ENCODE data around the gene GPC5. TPM values are rescaled to one million over a fixed set of nuclear protein-coding genes. Genes with fewer than 3 reads are reported as not detected.
"Not testable (repeated sequence)": the region's sequence is repeated elsewhere in the genome, so short reads cannot be mapped to it uniquely, and the experiment has no call there.

Gene GPC5
- total RNA-seq (2014; rRNA removed; shearing (Covaris generic)) = 0.07 and 0.23 TPM in 2 replicates
- polyA plus RNA-seq (2014; cell fraction: nucleus; rRNA removed) = 1.1 TPM in 1 of 2 replicates, not detected in the other

DNA sequence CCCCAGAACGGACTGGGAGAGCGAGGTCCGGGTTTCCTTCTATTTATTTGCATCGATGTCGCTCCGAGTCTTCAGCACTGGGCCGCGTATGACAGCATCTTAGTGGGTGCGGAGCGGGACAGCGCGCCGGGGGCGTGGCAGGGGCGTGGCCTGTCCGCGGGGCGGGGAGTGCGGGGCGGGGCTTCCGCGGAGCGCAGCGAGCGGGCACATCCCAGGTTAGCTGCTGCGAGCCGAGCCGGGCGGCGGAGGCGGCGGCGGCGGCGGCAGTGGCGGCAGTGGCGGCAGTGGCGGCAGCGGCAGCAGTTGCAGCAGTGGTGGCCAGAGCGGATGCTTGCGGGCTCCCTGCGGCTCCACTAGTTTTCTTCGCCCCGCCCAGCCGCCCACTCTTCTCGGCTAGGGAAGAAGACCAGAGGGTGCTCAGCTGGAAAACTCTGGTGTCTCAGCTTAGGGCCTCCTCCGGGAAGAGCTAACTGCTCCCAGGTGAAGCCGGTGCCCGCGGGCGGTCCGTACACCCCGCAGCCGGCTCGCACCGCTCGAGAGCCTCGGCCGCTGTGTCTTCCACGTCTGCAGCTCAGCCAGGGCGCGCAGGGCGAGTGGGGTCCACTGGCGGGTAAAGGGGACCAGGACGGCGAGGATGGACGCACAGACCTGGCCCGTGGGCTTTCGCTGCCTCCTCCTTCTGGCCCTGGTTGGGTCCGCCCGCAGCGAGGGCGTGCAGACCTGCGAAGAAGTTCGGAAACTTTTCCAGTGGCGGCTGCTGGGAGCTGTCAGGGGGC lies at the start of gene GPC5:
Gene GPC5 (plus strand): TSS at position 209 of the 776 bp plus-strand sequence.
- peak; percentile 60 for DNase-seq (ENCODE audit: extremely low read depth, low read depth)

DNA sequence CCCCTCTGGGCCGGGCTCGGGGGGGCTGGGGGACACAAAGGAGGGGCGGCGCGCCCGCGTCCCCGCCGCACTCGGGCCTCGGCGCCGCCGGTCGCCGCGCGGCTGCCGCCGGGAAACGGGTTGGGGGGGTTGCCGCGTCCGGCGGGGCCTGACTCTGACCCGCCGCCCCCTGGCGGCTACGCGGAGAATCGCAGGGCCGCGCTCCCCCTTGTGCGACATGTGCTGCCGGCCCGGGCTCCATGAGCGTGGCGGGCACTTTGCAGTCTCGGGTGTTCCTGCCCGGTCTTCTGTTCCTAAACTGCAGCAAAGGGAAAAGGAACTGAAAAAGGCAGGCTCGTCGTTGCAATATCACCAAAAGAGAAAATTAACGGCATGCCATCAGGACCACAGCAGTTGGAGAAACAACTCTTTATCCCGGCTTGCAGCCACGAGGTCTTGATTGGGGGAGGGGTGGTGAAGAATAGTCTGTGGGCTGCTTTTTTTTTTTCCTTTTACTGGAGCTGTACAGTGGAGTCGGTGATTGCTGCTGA lies 49.5 kb upstream of the GPC5 start:
- DNase-seq (ENCODE audit: extremely low read depth, low read depth) = peak; percentile 72

DNA sequence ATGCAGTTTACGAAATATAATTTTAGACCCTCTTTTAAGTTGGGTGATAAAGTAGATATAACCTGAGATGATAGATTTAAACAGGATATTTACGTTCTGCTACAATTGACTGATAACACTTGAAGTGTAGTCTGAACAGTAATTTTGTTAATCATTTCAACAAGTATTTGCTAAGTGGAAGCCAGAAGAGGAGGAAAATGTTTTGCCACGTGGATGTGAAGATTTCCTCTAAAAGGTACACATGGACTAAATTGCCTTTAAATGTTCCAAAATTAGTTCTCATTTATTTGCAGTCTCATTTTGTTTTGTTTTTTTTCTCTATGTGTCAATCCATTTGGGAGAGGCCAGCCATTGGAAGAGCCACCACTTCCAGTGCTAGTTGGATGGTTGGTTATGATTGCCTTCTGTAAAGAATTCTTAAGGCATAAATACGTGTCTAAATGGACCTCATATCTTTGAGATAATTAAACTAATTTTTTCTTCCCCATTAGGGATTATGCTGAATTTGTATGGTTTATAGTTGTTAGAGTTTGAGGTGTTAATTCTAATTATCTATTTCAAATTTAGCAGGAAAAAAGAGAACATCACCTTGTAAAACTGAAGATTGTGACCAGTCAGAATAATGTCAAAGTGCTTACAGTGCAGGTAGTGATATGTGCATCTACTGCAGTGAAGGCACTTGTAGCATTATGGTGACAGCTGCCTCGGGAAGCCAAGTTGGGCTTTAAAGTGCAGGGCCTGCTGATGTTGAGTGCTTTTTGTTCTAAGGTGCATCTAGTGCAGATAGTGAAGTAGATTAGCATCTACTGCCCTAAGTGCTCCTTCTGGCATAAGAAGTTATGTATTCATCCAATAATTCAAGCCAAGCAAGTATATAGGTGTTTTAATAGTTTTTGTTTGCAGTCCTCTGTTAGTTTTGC lies 48.2 kb upstream of the GPC5 start:
- DNase-seq (ENCODE audit: extremely low read depth, low read depth) = no peak

DNA sequence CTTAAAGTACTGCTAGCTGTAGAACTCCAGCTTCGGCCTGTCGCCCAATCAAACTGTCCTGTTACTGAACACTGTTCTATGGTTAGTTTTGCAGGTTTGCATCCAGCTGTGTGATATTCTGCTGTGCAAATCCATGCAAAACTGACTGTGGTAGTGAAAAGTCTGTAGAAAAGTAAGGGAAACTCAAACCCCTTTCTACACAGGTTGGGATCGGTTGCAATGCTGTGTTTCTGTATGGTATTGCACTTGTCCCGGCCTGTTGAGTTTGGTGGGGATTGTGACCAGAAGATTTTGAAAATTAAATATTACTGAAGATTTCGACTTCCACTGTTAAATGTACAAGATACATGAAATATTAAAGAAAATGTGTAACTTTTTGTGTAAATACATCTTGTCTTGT lies 47.3 kb upstream of the GPC5 start:
- DNase-seq (ENCODE audit: extremely low read depth, low read depth) = no peak

DNA sequence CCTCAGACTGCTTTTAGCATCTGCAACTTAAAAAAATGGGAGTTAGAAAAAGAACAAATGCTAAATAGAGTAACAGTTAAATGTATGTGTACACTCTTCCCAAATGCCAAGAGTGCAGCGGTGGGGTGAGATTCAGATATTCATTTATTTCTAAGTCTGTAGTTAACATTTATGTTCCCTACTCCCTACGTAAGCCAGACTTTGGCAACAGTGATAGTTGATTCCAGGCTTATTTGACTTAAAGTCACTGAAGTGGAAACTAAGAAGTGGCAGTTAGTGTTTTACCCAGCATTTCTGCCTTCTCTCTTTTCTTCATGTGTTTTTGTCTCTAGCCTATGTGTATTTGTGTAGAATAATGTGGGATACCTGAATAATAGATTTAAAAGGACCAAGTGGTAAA lies 46.4 kb upstream of the GPC5 start:
- DNase-seq (ENCODE audit: extremely low read depth, low read depth) = no peak

DNA sequence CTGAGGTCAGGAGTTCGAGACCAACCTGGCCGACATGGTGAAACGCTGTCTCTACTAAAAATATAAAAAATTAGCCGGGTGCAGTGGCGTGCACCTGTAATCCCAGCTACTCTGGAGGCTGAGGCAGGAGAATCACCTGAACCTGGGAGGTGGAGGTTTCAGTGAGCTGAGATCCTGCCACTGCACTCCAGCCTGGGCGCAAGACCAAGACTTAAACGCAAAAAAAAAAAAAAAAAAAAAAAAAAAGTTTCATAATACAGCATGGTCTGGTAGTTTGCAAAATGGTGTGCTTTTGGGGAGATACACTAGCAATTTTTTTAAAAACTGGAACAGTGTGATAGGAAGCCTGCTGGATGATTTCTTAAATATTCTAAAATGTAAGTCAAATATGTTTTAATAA lies 45.5 kb upstream of the GPC5 start:
- DNase-seq (ENCODE audit: extremely low read depth, low read depth) = not testable (repeated sequence)

DNA sequence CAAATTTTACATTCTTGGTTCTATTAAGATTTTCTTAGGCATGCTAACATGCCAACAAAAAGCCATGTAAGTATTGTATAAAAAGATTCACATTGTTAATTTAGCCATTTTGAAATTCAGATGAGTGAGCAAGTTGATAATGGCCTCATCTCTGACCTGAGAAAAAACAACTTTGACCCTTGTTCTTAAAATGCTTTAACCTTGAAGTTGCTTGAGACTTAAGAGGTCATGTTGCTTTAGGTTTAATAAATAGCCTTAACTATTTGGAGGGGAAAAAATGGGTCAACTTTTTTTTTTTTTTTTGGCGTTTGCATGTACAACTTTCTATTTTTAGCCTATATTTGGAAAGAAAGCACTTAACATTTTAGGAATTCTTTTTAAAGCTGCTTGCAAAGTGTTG lies 44.9 kb upstream of the GPC5 start:
- no peak for DNase-seq (ENCODE audit: extremely low read depth, low read depth)

DNA sequence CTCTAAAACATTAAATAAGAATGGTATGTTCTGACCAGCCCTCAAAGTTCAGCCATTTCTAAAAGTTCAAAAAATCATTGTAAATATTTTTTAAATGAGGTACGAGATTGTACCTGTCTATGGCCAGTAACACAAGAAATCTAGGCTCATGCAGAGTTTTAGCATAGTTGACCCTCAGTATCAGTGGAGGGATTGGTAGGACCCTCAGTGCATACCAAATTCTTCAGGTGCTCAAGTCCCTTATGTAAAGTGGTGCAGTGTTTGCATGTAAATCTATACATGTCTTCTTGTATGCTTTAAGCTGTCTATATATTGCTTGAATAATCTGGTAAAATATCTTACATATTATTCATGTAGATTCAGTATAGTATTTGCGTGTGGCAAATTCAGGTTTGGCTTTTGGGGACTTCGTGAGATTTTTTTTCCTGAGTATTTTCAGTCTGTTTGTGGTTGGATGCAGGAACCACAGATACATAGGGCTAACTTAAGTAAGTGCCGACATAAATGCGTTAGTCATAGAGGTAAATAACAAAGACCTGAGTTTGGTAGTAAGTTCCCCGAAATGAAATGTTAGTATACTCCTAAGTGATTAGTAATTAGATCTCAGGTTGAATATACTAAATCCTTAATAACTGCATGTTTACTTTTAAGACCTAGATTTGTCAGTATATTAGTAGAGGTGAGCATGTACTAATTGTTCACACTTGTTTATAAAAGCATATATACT lies 43.2 kb upstream of the GPC5 start:
- DNase-seq (ENCODE audit: extremely low read depth, low read depth) = no peak

DNA sequence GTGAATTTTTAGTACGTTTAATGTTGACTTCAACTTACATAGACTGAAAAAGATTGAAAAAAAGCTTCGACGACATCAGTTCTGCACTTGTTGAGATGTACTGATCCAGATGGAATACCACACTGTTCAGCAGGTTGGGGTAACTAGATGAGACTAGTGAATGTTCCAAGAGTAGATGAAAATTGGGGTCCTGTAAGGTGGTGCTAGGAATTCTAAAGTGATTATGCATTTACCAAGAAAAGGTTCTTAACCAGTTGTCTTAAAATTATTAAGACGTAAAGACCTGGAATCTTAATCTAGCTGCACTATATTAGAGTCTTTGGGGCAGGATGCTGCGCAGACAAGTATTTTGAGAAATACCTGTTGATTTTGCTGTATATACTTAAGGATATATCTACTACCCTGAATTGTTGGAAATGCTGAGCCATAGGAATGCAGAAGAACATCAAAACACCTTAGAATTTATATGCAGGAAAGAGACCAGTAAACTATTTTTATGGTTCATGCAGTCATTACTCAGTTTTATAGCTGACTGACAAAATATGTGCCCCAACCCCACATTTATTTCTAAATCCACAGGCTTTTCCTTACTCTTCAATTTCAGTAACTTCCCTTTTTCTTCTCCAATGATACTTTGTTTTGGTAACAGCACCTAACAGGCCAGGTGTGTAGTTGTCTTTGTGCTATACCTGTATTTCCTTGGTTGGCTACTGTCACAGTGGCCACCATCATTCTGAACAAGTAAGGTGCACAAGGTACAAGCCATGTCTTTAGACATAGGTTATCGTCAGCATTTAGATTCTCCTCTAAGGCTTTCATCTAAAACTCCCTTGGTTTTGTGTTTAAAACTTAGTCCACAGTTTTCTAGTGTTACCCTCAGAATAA lies 42.4 kb upstream of the GPC5 start:
- DNase-seq (ENCODE audit: extremely low read depth, low read depth) = no peak

DNA sequence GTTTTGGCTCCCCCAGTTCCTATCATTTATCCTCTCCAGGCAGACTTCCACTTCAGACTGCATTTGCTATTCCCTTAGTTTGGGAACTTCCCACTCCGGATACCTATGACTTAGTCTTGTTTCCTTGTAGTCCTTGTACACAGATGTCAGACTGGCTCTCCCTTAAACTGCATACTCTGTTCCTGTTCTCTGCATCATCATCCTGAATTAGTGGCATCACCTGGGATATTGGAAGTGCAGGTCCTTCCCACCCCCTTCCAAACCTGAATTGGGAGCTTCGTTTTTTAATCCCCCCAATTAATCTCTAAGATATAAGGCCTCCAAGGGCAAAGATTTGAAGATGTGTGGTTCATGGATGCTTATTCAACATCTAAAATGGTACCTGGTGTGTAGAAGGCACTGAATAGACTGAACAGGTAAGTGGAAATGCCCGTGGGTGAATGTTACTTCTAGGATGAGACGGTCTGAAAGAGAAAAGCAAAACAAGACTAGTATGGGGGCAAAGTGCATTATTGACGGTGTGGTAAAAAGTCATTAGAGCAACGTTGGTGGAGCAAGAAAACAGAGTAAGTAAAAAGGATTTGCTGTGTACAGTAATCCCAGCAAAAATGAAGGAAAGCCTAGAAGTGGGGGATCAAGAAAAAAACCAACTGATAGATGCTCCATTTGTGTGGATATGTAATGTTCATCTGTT lies 41.4 kb upstream of the GPC5 start:
- DNase-seq (ENCODE audit: extremely low read depth, low read depth) = no peak

DNA sequence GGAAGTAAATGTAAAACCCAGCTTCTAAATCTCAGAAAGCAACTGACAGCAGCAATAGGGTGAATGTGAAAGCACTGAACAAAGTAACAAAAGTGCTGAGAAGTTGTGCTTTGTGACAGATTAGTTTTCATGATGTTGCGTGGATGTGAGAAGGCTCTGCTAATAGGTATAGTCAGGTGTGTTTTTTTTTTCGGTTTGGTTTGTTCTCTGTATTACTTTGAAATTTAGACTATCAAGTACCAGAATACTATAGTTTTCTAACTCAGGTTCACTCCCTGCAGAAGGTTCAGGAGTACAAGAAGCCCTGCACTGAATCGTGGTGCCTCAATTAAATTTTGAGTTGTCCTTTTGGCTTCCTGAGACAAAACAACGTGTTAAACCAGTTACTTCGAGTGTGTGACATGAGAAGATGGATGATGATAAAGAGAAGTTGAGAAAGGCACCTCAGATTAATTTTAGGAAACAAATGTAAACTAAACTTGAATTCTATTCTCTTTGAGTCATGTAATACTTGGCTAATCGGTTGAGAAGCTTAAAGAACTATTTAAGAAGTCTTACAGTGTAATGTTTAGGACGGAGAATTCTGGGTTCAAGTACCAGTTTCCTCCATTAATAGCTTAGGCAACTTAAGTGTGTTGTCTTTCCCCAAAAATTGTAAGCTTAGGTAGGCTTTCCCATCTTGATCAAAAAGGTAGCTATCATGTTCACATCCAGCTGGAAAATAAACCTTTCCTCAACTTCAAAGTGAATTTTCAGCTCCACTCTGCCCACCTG lies 40.6 kb upstream of the GPC5 start:
- no peak for DNase-seq (ENCODE audit: extremely low read depth, low read depth)

DNA sequence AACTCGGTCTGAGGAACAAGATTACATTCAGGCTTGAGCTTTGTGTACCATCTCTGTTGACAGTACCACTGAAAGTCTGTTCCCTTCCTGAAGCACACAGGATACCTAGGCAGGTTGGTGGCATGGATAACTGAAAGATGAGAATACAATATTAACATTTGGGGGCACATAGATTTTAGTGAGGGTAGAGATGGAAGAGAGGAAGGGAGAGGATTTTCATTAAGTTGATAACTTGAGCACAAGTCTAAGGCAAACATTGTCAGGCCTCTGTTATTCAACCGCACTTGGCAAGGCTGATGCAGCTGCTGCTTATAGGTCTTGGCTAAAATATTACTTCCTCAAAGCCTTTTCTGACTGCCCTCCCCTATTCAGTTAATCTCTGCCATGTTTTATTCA lies 40.0 kb upstream of the GPC5 start:
- no peak for DNase-seq (ENCODE audit: extremely low read depth, low read depth)

DNA sequence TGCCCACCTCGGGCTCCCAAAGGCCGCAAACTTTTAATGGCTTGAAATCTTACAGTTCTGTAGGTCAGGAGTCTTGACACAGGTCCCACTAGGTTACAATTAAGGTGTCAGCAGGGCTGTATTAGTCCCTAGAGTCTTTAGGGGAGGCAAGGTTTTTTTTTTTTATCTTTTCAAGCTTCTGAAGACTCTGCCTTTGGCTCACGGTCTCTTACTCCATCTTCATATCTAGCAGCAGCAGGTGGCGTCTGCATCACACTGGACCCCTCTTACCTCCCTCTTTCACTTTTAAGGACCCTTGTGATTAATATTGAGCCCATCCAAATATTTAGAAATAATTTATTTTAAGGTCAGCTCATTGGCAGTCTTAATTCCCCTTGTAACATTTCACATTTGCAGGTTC lies 39.3 kb upstream of the GPC5 start:
- DNase-seq (ENCODE audit: extremely low read depth, low read depth) = no peak

DNA sequence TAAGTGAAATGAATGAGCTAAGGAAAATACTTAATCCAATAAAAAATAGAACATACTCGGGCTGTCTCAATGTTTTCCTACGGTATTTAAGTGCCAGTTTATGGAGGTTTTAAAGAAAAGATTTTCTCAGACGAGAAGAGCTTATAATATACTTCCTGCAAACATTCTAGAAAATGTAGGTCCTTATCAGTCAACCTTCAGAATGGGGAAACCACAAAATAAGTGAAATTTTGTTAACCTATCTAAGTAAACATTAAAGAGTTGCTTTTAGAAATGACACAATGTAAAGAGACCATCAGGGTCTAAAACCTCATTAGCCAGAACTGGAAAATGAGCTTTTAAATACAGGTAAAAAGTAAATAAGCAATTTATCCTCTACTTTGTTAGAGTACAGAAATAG lies 38.8 kb upstream of the GPC5 start:
- no peak for DNase-seq (ENCODE audit: extremely low read depth, low read depth)

DNA sequence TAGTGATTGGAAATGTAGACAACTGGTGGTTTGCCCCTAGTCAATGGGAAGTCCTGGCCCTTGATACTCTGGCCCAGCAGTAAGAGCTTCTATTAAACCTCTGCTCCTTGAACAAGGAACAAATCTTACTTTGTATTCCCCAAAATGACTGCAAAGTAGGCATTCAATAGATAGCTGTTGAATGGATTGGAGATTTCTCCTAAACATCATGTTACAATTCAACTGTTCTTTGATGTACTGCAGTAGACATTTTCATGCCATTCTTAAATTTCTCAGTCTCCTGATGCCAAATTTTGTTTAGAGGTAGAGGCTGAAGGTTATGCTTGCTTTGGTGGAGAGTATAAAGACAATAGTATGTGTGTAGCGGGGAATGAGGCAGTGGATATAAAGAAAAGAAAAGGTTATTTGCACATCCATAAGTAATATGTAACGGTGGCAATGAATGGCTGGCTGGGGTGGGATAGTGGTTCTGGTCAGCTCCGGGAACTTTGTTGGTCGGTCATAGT lies 38.1 kb upstream of the GPC5 start:
- DNase-seq (ENCODE audit: extremely low read depth, low read depth) = no peak

DNA sequence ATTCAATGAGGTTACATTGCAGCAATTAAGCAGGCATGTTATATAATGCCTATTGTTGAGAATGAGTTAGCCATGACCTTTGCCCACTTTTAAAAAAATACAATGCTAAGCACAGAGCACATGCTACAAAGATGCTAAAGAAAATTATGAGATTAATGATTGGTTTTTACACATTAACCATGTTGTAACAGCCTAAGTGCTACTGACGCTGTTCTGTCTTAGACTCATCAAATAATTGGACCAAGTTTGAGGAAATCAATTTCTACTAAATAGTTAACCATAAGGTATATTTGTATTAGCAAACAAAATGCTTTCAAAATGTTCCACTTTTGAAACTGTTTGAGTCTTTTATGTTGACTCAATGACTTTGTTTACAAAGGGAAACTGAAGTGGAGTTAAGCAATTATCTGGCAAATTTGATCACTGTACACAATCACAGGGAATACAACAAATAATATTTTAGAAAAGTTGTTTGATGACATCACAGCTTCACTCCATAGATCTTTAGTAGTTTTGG lies 36.6 kb upstream of the GPC5 start:
- DNase-seq (ENCODE audit: extremely low read depth, low read depth) = no peak

DNA sequence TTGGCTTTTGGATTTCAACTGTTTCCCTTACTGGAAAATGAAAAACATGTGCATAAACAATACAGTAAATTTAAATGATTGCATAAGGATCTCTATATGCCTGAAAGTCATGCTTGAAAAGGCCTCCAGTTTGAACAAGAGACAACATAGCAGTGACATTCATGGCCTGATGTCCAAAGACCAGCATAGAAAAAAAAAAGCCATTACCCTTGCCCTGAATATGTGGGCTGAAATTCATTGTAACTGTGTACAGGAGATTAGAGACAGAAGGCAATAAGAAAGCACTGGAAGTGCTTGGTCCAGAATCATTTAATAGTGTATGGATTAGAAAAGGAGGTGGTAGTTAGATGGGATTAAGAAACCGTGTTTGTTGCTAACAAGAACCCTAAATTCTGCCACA lies 35.5 kb upstream of the GPC5 start:
- DNase-seq (ENCODE audit: extremely low read depth, low read depth) = no peak

DNA sequence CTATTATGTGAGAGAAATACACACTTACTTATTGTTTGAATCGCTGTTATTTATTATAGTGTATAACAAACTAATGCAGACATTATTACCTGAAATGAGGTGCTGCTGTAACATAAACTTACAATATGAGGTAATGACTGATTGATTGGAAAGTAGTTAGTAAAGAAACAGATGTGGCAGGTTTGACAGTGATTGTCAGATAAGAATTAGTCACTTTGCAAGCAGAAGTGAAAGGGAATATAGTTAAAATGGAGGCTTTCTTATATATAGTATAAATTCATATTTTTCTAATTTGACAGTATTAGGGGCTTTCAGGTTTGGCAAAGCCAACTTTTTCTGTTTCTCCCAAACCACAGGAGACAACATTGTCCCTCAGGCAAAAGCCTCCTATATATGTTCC lies 30.3 kb upstream of the GPC5 start:
- DNase-seq (ENCODE audit: extremely low read depth, low read depth) = no peak
